HG03175 (cell line): ENCODE results near the gene EIPR1.
"Not testable (repeated sequence)": the region's sequence is repeated elsewhere in the genome, so short reads cannot be mapped to it uniquely, and the experiment has no call there.

Source experiments
- ATAC-seq: cut with Tn5 transposase; IDR thresholded peaks from one replicate; pipeline ENCODE4 v1.9.1; 2021; ENCODE audit warnings: mild to moderate bottlenecking, moderate library complexity; ENCODE audit not compliant: unreplicated experiment

The EIPR1 gene

DNA sequence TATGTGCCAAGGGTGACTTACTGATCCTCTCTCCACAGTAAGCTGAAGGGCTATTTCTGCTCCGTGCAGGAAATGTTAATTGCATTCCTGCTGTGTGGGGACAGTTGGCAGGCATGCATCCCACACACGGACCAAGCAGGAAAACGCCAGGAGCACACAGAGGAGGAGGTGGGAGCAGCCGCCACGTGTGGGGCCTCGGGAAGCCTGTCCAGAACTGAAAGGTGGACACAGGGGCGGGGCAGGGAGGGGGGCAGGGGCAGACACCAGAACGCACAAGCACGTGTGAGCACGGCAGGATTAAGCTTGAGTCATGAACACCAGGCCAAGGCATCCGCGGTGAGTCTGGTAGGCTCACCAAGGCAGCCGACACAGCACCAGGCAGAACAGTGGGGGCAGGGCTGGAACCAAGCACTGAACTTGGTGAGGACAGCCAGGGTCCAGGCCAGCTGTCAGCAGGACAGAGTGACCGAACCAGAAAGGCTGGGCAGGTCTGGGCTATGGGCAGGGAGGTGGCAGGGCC, 177.1 kb downstream of the EIPR1 start:
- ATAC-seq = no peak

DNA sequence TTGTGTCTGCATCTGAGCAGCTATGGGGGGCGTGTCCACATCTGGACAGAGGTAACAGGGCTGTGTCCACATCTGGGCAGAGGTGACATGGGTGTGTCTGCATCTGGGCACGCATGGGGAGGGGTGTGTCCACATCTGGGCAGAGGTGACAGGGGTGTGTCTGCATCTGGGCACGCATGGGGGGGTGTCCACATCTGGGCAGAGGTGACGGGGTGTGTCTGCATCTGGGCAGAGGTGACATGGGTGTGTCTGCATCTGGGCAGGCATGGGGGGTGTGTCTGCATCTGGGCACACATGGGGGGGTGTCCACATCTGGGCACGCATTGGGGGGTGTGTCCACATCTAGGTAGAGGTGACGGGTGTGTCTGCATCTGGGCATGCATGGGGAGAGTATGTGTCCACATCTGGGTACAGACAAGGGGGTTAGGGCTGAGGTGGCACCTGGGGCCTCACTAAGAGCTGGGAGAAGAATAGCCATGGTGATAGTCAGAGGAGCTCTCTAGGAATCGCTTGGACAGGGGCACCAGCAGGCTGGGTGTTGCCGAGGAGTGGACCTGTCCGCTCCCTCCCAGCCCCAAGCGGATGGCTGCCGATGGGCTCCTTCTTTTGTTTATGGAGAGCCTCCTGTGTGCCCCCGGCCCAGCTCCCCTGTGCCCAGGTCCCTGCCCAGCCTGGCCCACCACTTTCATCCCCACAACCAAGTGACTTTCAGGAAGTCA, 177.8 kb downstream of the EIPR1 start:
- ATAC-seq = no peak

DNA sequence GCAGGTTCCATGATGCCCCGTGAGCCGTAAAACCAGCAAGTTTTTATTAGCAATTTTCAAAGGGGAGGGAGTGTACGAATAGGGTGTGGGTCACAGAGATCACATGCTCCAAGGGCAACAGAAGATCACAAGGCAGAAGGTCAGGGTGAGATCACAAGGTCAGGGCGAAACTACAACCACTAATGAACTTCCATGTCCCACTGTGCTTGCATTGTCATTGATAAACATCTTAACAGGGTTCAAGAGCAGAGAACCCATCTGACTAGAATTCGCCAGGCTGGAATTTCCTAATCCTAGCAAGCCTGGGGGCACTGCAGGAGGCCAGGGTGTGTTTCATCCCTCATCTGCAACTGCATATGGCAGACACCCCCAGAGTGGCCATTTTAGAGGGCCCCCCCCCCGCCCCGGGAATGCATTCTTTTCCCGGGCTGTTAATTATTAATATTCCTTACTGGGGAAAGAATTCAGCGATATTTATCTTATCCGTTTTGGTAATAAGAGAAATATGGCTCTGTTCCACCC, 178.9 kb downstream of the EIPR1 start:
- ATAC-seq = not testable (repeated sequence)

DNA sequence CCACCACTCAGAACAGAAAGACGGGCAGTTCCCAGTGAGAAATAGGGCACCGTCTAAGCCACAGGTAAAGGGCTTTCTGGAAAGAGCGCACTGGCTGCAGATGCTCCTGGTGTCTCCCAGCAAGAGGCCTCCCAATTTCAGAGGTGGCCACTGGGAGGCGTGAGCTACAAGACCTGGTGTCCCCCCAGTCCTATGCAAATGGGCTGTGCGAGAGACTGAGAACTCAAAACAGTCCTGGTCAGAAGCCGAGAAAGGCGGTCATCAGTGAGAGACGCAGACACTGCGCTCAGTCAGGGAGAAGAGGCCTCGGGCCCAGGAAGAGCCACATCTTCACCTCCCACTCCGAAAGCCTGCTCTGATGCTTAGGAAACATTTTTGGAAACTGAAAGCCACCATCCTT, 179.5 kb downstream of the EIPR1 start:
- no peak for ATAC-seq

DNA sequence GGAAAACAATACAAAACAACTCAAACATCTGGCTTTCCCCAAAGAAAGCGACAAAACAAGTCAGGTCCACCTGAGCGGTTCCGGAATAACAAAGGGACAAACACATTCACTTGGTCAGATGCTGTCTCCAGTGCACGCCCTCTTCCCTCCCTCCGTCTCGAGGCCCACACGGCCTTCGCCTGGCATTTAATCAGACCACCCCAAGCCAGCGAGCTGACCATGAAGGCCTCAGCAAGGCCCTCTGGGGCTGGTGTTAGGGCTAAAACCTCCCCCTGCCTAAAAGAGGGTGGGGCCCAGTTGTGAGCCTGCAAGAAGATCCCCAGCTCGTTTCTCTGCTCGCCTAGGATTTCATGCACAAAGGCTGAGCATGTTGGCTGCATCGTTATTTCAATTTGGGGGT, 180.3 kb downstream of the EIPR1 start:
- no peak for ATAC-seq

DNA sequence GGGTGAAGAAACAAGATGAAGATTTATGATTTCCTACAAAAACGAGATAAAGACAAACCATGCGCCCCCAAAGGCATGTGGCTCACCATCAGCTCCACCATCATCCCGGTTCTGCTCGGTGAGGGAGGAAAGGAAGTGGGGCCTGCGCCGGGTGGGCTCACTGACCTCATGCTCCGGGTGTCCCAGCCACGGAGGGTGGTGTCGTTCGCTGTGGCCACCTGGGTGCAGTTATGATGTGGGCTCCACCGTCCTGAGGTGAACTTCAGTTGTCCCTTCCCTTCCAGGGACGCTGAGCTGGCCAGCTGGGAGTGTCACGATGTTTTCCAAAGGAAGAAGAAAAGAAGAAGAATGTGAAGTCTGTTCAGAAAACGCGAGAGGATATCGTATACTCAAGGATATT, 180.9 kb downstream of the EIPR1 start:
- ATAC-seq = no peak

DNA sequence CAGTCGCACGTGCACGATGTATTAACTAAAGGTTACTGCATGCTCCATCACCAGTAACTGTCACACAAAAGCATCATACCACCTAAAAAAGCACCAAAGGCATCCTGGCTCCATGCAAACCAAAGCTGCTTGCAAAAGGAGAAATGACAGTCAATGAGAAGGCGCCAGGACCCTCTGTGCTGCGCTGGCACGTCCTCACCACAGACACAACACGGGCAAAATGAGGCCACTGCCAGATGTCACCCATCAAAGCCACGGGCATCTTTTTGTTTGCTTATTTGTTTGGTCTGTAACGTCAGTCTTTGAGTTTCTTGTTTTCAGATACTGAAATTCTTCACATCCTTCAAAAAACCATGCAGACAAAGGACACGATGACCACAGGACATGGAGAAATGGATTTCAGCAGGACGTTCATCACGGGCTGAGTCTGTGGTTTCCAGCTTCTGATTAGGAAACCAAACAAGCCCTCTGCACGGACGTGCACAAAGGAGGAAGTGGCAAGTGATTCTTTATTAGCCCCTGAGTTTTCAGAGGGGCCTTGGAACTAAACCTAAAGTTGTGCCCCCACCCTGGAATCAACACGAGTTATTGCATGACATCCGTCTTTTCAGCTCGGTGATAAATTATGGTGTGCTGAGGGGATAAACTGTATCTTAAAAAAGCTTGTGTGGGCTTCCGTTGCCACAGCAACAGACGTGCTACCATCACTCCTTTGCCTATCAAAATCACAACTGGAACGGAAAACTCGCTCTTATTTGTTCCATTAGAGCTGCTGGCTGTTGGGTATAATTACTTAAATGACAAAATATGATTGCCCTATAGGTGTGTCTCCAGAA, 181.8 kb downstream of the EIPR1 start:
- ATAC-seq = no peak

DNA sequence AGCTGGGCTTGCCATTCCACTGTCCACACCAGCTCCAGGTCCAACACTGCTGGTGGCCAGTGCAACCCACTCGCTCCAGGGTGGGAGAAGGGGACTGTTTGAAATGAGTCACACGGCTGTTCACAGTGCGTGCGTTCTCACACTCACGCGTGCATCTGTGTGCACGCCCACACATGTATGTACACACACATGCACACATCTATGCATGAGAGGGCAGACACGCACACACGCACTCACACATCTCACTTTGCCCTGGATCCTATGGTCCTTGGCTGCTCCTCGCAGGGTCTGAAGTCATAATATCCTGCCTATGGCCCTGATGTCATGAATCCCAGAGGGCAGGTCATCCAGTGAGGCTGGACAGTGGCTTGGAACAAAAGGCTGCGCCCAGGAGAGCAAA, 182.8 kb downstream of the EIPR1 start:
- ATAC-seq = no peak

DNA sequence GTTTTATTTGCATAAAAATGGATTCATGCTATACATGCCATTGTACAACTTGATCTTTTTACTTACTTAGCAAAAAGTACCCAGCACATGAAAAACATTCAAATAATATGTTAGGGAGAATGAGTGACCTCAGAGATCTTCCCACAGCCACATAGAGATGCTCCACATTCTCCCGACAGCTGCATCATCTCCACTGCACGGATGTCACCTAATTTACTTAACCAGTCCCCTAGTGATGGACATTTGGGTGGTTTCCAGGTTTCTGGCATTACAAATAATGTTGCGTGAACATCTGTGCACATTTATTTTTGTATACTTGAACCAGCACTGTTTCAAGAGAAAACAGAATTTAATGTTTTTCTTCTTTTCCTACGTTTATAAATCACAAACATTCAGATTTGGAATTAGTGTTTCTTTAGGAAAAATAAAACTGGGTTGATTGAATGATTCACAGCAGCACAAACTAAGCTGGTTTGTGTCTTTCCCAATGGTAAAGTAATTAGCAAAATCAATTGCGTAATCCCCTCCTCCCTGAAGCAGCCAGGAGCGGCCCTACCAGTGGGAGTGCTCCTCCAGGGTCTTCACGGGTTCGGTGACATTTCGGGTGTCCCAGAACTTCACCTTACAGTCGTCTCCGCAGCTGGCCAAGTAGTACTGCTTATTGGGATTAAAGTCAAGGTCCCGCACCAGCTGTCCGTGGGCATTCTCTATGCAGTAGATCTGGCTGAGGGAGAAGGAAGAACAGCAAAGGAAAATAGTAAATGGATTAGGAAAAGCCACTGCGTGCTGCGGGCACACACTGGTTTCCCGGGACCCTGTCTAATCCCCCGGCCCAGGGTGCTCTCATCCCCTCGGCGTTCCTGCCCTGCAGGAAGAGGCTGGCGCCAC, 183.9 kb downstream of the EIPR1 start:
- no peak for ATAC-seq

DNA sequence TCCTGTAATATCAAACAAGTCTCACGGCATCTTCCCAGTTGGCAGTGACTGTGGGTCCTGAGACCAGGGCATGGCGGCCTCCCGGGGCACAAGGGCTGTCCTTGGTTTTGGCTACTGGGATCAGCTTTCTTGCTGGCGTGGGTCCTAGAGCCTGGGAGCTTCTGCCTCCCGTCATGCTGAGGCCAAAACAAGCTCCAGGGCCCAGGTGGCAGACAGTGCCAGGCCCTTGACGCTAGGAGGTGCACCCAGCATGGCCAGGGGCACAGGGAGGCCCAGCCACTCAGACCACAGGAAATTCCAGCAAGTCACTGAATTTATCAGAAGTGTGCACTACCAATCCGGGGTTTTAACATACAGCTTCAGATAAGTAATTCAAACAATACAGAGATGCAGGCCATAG, 184.7 kb downstream of the EIPR1 start:
- ATAC-seq = no peak

DNA sequence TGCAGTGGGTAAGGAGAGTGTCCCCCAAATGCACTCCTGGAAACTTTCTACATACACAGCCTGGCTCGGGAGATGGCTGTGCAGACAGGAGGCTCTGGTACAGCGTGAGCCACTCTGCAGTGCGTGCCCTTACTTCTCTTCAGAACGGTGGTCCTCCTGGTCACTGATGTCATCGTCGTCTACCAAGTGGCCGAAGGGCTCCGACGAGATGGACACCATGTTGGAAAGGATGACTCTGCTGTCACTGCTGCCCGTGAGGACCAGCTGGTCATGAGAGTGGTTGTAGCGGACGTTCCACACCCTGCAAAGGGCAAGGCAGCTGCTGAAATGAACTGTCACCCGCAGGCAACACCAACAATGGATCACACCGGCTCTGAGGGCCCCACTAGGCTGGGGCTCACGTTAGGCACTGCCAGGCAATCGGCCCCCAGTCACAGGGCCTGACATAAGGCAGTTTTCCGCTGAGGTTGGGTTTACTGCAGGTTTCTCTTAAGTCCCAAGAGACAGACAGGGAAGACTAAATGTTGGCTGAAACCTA, 185.3 kb downstream of the EIPR1 start:
- ATAC-seq = no peak

DNA sequence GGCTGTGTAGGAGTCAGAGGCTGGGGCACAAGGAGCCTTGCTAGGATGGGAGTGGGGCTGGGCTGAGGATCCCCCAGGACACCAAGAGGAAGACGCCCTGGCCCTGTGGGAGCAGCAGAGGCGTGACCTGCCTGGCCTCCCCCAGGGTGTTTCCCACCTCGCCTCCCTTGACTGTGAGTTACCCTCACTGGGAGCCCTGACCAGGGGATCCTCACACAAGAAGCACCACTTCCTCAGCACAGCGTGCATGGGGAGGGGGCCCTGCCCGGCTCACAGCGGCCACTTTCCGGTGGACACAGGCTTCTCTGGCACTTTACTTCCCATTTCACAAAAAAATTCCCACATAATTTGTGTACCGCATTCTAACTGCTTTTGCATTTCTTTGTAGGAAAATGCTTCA, 187.7 kb downstream of the EIPR1 start:
- ATAC-seq = no peak

DNA sequence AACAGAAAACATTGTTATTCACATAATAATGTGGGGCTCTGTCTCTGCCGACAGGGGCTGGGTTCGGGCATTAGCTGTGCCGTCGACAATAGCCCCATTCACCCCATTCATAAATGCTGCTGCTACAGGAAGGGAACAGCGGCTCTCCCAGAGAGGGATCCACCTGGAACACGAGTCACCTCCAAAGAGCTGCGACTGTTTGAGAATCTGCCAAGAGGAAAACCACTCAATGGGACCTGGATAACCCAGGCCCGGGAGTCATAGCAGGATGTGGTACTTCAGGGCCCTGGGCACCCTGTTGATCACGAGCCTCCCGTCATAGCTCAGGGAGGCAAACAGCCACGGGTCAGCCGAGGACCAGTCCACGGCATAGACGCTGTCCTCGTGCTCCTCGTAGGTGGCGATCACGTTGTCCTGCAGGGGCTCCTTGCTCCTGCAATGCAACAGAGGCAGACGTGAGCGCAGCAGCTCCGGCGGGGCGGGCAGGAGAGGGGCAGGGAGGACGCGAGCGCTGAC, 188.5 kb downstream of the EIPR1 start:
- ATAC-seq = no peak

DNA sequence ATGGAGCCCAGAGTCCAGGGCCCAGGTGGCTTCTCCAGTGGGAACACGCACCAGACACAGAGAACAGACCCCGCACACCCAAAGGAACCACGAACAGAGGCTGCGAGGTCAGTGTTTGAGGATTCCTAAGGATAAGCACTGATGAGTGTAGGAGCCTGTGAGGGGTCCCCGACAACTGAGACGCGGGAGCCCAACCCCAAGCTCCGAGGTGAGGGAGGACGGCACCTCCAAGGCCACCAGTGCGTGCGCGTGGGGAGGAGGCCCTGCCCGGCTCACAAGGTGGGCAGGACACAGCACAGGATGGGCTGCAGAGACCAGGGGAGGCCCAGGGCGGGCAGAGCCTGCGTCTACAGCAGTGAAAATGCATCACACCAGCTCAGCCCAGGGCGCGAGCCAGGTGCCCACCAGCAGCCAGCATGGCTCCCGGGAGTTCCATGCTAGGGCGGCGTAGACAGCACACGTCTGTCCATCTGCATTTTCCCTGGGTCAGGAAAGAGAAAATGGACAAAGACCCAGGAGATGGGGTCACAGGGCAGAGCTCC, 189.1 kb downstream of the EIPR1 start:
- no peak for ATAC-seq

DNA sequence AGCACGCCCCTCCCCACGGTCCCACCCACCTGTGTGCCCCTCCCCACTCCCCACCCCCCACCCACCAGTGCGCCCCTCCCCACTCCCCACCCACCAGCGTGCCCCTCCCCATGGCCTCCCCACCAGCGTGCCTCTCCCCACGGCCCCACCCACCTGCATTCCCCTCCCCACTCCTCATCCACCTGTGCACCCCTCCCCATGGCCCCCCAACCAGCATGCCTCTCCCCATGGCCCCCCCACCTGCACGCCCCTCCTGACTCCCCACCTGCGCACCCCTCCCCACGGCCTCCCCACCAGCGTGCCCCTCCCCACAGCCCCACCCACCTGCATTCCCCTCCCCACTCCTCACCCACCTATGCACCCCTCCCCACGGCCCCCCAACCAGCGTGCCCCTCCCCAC, 190.2 kb downstream of the EIPR1 start:
- ATAC-seq = no peak

DNA sequence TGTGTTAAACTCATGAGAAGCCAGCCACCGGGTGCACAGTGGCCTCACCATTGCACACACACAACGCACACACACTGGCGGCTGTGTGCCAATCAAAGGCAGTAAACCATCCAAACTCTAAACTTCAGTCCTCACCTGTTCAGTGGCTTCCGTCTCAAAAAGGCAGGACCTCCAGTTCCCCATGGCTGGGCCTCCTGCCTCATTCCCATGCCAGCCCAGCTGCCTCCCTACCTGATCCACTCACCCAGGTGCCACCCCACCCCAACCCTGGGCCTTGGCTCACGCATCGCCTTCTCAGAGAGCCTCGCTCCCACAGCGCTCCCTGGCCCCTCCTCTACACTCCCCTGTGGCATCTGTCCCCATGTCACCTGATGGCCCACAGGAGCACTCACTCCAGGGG, 190.9 kb downstream of the EIPR1 start:
- no peak for ATAC-seq

DNA sequence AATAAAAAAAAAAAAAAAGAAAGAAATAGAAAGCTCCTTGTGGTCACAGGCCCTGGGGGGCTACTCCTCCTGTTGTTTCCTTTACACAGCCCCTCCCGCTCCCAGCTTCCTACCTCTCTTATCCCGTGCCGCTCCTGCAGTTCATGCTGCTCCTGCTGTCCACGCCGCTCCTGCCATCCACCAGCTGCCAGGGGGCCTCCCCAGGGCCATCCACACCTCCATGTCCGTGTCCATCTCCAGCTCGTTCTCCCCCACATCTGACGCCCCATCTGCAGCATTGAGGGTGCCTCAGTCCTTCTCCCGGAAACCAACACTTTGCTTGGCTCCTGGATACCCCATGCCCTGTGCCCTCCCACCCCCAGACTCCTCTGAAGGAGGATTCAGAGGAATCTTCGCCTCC, 191.7 kb downstream of the EIPR1 start:
- no peak for ATAC-seq

DNA sequence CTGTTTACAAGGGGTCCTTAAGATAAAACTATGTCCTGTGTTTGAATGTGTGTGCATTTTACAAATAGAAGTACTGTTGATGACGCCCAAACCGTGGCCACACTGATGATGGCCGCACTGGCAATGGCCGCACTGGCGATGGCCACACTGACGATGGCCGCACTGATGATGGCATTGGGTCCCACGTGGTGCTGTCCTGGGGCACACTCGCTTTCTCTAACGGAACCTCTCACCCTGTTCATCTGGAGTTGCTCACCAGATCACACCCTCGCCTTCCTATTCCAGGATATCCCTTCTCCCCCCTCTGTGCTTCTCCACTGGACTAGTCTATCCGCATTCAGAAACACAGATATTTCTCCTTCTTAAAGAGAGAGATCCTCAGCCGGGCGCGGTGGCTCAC, 192.4 kb downstream of the EIPR1 start:
- no peak for ATAC-seq

DNA sequence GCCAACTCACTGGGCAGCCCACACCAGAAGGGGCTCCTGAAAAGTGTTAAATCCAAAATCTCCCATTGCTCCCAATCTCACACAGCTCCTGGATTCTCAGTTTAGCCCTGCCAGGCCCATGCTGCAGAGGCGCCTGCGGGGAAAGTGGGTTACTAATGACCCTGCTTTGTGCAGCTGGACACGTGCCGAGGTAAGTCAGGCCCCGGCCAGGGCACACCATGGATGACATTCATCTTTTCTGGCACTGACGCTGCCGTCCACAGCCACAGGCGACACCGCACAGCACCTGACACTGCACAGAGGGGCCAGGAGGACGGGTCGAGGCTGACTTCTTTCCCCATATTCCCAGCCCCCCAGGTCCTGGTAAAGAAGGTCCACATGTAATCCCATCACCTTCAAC, 193.5 kb downstream of the EIPR1 start:
- no peak for ATAC-seq

DNA sequence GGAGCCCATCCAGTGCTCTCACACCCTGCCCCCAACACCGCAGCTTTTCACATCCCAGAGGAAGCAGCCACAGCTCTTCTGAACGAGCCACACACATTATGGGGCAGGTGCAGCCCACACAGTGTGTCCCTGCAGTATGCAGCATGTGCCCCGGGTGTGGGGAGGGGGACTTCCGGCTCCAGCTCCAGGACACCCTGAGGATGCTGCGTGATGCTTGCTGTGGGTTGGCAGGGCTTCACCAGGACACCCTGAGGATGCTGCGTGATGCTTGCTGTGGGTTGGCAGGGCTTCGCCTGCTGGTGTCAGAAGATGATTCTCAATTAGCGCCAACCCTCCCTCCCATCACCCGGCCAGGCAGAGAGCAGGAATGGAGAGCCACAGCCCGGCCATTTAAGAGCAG, 193.9 kb downstream of the EIPR1 start:
- ATAC-seq = no peak
